OCI-LY3 (cell line): Measurements from ENCODE around the gene SULF2.

Source experiments
- EZH2phosphoT487 ChIP-seq: fragments of 200-600 bp; shearing (Covaris generic); IDR thresholded peaks from 2 replicates; pipeline ENCODE4 v1.6.1; 2018; ENCODE audit warnings: antibody characterized with exemption, mixed run types, low read depth
- TF ChIP-seq, protein P1 (sequence below): fragments of 200-600, 300-600 bp; sonication (generic); IDR thresholded peaks from 2 replicates; pipeline ENCODE4 v1.5.1; 2014; ENCODE audit warnings: antibody characterized with exemption, low read length, low read depth

- TF ChIP-seq EZH2phosphoT487 = no peak
- TF ChIP-seq, protein P1, sequence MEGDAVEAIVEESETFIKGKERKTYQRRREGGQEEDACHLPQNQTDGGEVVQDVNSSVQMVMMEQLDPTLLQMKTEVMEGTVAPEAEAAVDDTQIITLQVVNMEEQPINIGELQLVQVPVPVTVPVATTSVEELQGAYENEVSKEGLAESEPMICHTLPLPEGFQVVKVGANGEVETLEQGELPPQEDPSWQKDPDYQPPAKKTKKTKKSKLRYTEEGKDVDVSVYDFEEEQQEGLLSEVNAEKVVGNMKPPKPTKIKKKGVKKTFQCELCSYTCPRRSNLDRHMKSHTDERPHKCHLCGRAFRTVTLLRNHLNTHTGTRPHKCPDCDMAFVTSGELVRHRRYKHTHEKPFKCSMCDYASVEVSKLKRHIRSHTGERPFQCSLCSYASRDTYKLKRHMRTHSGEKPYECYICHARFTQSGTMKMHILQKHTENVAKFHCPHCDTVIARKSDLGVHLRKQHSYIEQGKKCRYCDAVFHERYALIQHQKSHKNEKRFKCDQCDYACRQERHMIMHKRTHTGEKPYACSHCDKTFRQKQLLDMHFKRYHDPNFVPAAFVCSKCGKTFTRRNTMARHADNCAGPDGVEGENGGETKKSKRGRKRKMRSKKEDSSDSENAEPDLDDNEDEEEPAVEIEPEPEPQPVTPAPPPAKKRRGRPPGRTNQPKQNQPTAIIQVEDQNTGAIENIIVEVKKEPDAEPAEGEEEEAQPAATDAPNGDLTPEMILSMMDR = no peak
Measured at GRCh38 chr20:47691625-47692024, 93.7 kb downstream of the SULF2 start.
